HG02759 (cell line): ENCODE data around the gene BACH1.

Experiments
- ATAC-seq: cut with Tn5 transposase; IDR thresholded peaks from one replicate; pipeline ENCODE4 v1.9.1; 2021; ENCODE audit warnings: mild to moderate bottlenecking, moderate library complexity; ENCODE audit not compliant: unreplicated experiment

Gene BACH1

DNA sequence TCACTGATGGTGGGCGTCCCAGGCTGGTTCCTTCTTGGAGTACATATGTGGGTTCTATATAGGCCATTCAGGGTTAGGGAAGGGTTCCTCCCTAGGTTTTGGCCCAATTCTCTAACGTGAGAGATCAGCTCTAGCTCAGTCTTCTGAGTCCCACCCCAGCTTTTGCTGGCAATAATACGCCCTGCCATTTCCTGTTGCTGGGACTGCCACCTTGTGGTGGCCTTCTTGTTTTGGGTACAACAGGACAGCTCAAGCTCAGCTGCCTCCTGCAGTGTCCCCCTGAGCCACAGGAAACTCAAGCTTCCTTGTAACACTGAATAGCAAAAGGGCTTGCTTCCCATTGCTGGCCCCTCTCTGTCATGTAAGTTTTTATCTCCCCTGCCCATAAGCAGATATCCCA, 77.8 kb downstream of the BACH1 start:
- ATAC-seq: peak; percentile 80

DNA sequence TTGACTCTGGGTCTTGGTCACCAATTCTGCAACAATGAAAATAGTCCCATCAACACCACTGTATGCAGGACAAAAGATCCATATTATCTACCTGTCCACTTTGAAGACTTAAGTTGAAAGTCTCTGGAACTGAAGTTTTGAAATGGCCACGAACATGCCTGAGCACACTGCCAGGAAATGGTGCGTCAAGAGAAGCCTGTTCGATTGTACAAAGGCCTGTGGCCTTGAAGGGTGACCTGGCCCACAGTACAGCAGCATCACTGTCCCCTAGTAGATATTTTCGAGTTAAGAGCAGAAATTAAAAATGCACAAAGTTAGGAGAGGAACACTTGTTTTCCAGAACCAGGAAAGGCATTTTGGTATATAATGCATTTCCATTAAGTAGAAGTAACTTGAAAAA, 78.5 kb downstream of the BACH1 start:
- ATAC-seq: no peak

DNA sequence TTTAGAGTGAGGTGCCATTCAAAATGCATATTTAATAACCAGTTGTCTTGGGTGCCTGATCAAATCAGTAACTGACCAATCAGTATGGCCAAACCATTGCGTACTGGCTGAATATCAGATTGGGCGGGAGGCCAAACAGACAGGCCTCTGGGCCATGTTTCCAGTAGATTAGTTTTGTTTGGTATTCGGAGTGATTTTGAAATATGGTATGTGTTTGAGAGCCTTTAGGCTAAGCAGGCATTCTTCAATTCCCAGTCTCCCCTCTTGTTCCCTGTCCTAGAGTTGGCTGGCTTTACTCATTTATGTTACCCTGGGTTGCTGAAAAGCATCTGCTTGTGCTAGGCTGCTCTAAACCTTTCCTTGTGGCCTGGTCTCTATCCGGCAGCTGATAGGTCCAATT, 80.1 kb downstream of the BACH1 start:
- no peak for ATAC-seq

DNA sequence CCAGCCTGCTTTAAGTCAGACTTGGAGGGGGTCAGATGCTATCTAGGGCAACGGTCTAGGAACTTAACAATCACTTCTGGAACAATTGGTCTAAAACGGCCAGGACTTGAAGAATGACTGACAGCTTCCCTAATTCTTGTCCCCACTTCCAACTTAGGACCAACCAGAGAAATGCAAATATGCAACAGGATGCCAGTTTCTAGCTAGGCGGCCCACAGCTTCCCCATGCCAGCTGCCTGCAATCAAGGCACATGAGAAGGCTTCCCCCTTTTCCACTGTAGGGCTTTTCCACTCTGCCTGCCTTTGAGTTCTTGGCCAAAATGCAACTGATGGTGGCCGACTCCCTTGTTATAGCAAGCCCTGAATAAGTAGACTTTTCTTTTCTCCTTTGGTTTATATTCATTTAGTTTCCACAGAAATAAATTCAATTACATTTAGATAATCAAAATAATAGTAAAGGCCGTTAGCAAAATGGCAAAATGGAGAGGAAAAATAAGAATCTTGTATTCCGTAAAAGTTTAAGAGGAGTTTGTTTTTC, 80.9 kb downstream of the BACH1 start:
- ATAC-seq: no peak

DNA sequence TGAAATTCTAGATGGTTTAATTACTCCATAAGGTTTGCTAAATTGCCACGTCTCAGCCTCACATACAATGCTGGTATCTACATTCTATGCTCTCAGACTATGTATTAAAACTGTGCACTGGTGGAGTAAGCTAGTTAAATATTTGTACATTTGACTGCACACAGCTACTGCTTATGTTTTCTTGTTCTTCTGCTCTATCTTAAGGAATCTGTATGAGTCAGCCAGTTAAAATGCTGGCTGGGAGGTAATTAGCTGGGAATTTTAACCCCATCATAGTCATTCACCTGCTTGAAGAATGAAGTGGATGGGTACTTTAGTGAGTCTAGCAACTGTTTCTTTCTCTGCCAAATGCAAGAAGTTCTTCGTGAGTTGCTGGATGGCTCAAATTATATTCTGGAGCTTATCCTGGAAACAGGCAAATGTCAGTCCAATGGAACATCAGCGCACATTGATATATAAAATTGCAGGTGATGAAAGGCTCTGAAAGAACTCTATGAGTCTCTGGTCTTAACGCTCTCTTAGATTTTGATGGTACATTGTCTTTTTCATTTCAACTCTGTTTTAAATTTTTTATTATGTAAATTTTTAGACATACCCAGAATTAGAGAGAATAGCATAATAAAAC, 83.4 kb downstream of the BACH1 start:
- ATAC-seq: no peak

DNA sequence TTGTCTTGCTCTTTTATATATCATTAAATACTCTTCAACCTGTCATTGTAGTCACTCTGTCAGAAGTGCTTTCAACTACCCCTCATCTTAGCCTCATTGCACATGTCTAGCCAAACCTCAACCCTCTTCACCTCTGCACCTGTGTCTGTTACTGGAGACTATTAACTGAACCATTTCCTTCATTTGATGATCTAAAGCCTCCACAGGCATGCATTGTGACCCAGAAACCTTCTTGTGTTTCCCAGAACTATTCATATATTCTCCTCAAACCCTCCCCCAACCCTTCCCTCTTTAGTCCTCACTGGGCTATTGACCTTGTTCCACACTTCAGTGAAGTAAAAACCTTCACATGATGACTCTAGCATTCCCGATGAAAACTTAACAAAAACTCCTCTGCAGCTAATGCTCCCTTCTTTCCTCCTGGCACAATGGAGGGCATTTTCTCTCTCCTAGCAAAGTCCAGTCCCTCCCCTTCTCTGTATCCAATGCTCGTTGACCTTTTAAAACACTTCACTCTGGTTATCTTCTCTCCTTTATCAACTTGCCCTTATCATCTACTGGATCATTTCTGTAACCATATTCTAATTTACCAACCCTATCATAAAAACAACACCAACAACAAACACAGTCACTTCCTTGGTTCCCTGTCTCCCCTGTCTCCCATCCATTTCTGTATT, 86.1 kb downstream of the BACH1 start:
- no peak for ATAC-seq

DNA sequence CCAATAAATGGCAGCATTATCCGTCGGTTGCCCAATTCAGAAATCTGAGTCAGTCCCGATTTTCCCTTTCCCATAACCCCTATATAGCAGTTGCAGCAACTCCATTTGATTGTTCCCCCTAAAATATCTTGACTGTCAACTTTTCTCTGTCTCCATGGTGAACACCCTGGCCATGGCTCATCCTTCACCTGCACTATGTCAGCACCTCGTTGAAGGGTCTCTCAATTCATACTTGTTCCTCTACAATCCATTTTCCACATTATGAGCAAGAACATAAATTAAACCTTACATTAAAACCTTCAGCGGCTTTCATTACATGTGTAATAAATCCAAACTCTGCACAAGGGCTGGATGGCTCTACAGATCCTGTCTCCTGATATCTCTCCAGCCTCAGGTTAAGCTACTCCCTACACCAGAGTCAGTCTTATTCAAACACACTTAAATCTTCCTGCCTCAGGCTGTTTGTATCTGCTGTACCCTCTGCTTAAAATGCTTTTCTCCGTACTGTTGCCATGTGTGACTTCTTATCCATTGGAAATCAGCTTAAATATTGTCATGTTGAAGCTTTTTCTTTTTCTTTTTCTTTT, 87.3 kb downstream of the BACH1 start:
- ATAC-seq: no peak

DNA sequence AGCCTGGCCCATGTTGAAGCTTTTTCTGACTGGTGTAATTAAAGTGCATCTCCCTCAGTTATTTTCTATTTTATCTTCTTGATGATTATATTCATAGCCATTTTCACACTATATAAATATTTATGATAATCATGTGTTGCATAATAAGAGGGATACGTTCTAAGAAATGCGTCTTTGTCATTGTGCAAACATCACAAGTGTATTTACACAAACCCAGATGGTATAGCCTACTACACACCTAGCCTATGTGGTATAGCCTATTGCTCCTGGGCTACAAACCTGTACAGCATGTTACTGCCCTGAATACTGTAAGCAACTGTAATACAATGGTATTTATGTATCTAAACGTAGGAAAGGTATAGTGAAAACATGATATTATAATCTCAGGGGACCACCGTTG, 88.1 kb downstream of the BACH1 start:
- ATAC-seq: no peak

DNA sequence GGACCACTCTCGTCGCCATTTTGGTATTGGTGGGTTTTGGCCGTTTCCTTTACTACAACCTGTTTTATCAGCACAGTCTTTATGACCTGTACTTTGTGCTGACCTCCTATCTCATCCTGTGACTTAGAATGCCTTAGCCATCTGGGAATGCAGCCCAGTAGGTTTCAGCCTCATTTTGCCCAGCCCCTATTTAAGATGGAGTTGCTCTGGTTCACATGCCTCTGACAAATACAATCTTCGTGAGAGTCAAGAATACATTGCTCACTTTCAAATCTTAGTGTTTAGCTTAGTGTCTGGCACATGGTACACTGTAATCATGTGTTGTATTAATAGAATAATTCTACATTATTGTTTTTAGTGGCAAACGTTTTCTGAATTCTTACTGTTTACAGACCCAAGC, 88.9 kb downstream of the BACH1 start:
- no peak for ATAC-seq

DNA sequence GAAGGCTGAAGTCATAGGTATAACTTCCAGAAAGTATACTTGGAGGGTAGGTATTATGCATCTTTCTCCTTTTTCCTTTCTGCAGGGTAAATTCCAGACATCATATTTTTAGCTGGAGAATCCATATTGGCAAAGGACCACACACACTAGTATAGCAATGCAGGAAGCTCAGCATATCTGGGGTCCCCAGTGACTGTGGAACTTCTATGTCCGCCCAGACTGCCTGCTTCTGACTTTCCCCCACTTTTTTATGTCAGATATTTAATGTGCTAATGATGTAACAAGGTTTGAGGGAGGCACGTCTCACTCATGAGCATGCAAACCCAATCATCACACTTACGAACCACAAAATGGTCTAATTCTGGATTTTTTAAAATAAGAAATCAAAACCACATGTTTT, 90.4 kb downstream of the BACH1 start:
- no peak for ATAC-seq

DNA sequence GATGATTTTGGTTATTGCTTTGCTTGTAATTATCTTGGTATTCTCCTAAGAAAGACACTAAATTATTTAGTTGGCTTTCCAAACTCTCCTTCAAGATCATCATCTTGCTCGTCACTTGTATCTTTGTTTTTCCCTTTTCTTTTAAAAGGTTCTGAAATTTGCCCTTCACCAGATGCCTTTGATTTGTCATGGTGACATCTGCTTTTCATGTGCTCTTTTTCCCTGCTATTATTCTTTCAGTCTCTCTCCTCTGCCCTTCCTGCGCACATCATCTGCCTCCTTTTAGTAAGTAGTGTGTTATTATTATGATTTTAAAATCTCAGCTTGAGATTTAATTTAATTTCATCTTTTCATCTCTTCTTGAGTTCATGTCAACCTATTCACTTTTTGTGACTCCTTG, 92.1 kb downstream of the BACH1 start:
- no peak for ATAC-seq

DNA sequence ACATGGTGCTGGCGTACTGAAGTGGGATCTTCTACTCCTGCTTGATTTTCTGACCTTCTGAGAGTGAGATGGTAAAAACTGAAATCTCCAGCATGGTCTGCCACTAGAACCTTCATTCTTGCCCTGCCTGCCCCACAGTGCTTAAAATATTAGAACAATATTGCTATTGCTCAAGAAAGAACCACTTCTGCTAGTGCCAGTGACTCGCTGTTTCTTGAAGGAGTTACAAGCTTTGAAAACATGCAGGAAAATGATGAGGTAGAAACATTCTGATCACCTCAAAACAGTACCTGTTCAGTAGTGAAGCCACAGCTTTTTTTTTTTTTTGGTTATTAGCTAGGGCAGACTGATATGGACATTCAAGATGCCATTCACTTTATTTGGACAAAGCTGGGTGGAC, 95.3 kb downstream of the BACH1 start:
- no peak for ATAC-seq
